Activated T-helper 1 cell treated with anti-CD3 and anti-CD28 coated beads, Interleukin-2, amount 50 U/mL, for 16 hours (primary cell): Measurements from ENCODE around the gene GABRB3.

ENCODE experiments used
- DNase-seq, 2 donors: peaks; one replicate each; pipeline ENCODE4 v3.0.0-alpha.2; 2020; ENCODE audit warnings: low read depth in 1 of 2, low spot score in 1 of 2

Gene GABRB3

DNA sequence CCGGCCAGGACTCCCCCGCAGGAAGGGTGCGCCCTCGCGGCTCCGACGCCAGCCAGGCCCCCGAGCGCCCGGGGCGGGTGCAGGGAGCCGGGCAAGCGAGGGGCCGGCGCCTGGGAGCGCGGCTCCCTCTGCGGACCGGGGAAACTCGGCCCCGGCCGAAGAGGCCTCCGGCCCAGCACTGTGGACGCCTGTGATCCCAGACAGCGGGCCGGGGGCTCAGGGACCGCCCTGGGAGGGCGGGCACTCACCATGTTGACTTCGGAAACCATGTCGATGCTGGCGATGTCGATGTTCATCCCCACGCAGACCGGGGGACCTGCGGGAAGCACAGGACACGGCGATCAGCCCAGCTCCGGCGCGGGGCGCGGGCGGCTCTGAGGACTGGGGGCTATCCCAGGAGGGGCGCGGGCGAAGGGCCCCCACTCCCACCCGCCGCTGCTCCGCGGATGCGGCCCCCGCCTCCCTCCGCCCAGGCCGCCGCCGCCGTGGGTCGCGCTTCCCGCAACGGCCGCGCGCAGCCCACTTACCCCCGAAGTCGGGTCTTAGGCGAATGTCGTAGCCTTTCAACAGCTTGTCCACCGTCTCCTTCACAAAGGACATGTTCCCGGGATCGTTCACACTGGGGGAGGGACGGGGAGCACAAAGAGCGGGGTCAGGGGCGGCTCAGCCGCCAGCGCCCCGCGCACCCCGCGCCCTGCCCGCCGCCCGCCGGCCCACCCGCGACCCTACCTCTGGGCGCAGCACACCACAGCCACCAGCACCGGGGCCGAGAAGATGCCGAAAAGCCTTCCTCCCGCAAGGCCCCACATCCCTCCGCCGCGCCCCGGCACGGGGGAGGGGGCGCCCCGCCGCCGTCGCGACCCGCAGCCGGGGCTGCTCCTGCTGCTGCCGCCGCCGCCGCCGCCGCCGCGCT lies at the start of gene GABRB3:
Gene GABRB3 (minus strand): TSS at position 913 of the 913 bp plus-strand sequence.
- DNase-seq: no peak

DNA sequence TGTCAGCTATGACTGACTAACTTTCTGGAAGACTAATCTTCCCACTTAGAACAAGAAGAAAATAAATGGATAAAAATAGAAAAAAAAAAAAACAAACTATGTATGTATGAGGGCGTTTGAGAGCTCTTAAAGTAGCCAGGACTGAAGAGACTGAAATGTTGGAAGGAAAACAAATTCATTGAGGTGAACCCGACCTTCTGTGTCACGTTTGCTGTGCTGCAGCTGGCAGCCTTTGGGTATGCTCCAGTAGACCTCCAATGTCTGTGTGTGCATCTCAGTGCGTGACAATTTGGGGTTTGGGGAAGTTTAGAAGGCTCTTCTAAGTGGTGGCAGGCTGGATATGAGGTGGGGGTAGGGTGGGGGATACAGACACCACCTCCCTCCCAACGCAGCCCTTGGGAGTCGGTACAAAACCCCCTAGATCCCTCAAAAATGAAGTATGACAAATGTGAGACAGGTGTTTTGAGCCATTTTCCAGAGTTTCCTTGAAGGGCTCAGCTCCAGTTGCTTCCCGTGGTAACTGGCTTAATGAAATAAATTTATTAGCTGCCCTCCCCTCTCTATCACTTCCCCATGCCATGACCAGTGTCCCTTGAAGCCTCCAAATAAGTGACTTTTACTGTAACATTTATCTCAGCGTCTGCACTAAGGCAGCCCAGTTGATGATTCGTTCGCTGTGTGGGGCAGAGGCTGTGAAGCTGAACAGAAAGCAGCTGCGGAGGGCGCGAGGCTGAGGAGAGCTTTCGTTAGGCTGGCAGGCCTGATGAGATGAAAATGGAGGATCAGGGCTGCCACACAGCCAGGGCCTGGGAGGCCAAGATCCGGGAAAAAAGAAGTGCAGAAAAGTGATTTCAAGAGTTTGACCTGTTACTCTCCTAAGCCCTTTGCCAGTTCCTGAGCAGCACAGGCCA lies 34.9 kb upstream of the GABRB3 start:
- DNase-seq: no peak

DNA sequence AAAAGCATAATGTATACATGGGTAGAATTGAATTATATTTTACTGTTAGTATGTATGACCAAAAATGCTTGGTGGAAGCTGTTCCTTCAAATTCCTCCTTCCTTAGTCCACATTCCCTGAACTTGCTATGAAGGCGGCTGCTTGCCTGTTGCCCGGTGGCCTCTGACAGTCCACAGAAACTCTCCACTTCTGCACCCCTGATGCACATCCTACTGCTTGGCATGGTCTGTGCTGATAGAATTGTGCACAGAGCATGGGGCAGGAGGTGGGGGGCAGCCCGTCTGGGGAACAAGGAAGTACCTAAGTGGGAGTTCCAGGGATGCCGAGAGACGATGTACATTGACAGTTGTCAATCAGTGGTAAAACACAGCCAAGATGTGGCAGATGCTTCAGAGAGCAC lies 33.7 kb upstream of the GABRB3 start:
- DNase-seq: no peak

DNA sequence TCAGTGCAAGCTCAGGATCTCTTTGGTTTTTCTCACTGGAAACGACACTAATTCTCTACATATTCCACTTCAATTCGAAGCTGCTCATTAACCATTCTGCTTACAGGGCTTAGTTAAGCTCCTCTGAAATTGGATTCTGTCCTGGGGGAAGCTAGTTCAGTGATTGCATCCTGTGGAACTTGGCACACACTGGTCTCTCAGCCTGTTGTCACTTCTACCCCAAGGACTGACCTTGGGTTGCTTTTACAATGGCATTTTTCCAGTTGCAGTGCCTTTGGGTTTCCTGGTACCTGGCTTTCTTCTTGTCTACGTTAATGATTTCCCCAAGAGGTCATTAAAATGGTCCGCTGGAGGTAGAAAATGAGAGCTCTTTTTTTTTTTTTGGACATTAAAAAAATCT lies 33.3 kb upstream of the GABRB3 start:
- no peak for DNase-seq

DNA sequence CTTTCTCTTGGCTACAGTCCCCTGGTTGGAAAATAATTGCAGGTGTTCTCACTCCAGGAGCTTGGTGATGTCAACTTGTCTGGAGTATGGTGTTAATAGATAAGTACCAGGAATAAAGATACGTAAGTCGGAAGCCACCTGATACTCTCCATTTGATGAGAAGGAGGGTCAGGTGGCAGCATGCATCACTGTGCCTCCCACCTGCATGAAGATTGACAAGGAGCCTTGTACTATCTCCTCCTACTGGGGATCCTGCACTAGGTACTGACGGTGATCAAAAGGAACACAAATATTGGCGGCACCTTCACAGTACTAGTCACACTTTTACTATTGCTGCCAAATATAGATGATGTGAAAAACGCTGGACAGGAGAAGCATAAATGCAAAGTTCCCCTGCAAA lies 32.6 kb upstream of the GABRB3 start:
- DNase-seq: no peak

DNA sequence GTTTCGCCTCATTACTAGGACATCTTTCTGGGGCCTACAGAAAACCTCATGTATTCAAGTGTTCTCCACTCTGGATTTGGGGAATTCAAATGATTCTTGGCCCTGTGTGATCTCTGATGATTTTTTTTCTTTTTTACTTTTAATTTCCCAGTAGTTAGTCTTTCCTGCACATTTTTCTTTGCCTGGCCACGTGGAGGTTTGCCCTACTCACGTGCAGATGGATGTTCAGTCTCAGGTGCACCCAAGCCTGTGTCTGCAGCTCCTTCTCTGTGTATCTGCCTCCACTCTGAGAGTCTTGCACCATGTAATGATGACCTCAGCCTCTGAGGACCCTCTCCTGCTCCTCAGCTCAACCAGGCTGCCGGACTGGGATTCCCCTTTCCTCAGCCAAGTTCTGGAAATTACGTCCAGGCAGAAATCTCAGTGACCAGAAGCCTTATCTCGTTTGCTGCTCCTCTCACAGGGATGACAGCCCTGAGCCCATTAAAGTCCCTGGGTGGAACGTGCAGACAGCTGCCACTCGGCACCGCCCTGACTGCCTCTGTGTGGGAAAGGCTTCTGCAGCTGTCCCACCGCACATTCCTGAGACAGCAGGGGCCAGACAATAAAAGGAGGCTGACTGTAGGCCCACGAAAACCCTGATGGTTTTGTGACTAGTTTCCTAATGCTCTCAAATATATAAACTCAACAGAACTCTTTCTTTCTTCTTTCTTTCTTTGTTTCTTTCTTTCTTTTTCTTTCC lies 31.4 kb upstream of the GABRB3 start:
- DNase-seq: no peak

DNA sequence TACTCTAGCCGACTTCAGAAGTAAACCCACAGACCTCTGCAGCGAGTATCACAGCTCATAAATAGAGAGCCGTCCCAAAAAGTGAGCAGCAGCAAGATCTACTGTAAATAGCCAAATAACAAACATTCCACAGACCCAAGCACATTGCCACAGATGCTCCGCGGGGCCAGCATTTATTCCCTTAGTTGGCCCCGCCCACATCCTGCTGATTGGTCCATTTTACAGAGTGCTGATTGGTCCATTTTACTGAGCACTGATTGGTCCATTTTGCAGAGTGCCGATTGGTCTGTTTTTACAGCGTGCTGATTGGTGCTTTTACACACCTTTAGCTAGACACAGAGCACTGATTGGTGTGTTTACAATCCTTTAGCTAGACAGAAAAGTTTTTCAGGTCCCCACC lies 17.3 kb upstream of the GABRB3 start:
- DNase-seq: no peak

DNA sequence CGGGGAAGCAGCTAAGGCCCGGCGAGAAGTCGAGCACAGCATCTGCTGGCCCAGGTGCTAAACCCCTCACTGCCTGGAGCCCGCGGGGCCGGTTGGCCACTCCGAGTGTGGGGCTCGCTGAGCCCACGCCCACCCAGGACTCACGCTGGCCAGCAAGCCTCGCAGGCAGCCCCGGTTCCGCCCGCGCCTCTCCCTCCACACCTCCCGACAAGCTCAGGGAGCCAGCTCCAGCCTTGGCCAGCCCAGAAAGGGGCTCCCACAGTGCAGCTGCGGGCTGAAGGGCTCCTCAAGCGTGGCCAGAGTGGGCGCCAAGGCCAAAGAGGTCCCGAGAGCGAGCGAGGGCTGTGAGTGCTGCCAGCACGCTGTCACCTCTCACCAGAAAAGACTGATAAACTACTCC lies 8.9 kb upstream of the GABRB3 start:
- DNase-seq: no peak

DNA sequence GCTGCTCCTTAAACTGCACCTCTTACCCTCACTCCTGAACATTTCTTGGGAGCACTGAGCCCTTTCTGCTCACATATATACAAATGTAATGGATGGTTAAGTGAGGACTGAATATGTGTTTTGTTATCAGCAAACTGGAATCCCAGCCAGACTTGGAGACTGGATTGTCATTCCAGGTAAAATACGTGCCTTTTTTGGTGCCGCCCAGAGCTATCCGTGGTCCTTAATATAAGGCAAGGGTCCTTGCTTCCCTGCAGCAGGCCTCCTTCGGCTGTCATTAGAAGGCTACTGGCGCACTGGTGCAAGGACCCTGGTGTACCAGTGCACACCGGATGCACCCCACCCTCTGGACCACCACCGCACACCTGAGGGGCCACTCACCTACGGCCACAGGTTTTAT lies 1.1 kb upstream of the GABRB3 start:
- DNase-seq: no peak

DNA sequence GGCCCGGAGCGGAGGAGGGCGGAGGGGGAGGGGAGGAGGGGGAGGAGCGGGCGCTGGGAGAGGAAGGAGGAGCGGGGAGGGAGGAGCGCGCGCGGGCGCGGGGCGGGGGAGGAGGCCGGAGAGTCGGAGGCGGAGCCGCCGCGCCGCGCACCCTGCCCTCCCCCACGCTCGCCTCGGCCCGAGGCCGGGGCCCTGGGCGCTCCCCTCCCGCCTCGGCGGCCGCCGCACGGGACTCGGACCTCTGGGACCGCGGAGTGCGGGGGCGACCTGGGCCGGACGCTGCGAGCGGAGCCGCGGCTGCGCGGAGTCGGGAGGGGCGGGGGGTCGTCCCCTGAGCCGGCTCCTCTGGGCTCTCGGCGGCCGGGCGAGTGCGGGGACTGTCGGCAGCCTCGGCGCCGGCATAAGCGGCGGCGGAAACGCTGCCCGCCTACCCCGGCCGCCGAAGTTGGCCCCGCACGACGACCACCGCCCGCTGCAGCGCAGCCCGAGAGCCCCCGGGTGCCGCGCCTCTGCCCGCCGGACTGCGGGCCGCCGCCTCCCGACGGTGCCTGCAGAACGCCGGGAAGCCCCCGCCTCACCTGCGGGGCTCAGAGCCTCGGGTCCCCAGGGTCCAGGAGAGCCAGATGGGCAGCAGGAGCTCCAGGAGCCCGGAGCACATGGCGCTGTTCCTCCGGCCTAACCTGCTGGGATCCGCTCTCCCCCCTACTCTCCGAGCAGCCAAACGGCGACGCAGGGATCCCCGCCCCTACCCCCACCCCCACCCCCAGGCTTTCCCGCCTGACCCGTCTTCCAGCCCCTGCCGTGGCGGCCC lies 406 bp upstream of the GABRB3 start:
- no peak for DNase-seq

DNA sequence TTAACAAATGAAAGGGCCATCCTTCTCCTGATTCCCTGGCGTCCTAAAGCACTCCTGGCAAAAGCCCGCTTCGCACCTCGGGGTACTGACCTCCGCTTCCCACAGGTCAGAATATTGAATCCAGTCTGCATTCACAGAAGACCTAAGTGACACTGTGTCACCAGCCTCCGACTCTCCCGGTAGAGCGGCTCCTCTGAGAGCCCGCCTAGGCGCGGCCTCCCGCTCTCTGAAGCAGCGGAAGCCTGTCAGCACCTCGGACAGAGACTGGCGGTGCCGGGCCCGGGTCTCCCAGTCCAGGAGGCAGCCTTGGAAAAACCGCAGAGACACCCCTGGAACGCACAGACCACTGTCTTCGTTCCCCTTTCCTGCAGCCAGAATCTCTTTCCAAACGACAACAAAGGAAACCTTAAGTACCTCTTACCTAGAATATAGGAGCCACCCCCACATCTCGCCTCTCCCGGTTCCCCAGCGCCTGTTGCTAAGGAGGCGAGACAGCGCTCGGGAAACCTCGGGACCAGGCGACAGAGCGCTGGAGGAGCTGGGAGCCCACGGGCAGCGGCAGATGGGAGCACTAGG lies 1.2 kb downstream of the GABRB3 start:
- no peak for DNase-seq

DNA sequence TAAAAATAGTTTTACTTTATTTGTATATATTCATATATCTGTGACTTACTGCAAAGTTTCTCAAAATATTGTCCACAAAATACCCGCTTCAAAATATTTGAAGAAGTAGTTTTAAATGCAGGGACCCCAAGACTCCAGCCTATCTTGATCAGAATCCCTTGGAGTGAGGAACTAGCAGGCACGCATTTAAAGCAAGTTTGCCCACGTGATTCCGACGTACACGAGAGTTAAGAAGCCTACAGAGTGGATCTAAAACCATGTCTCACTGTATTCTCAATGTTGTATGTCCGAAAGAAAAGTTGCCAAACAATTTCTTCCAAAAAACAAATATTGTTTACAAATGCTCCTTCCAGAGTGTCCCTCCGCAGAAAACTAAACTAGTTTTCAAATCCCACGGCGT lies 1.7 kb downstream of the GABRB3 start:
- DNase-seq: no peak

DNA sequence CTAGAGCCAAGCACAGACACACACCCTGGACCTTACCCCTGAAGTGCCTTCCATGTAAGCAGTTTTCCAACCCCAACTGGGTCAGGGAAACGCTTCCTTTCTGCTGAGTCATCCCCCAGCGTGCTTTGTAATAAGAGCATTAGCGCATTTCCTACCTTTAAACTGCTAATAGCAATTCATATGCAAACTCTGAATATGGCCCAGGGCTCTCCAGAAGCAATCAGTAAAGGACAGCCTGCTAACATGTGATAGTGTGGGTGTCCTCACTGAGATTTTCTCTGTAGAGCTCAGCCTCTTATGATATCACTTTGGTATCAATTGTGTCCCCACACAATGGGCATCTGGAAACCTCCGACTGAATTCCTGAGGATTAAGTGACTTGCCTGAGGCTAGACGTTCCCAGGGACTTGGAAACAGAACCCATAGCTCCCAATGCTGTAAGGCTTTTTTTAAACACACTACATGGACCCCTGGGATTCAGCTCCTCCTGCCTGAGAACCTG lies 5.6 kb downstream of the GABRB3 start:
- no peak for DNase-seq

DNA sequence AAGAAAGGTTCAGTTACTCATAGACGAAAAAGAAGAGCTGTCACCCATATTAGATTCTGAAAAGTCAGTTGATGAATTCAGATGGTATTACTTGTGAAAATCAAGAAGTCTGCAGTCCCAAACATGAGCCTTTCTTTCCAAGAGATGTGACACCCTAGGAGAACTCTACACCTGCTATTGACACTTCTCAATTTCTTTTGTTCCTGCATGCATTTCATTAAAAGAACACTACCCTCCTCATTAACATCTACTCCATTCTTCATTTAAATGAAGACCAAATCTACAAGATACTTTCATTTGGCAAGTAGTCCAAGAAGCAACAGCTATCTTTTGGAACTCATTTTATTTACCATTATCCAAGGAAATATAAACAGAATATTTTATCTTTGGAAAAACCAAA lies 6.6 kb downstream of the GABRB3 start:
- DNase-seq: no peak

DNA sequence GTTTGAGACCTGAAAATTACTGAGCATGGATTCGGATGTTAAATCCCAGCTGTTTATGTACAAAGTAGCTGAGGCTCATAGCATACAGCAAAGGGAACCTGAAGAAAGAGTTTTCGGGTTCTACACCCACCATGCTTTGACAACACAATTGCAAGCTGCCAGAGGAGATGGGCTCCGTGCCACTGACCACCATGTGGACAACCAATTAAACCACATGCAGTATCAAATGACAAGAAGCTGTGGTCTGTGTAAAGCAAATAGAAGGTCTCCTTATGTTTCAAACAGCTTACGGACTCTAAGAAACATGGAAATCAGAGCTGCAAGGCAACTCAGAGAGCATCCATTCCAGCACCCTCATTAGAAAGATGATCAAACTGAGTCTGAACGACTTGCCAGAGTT lies 12.9 kb downstream of the GABRB3 start:
- DNase-seq: no peak

DNA sequence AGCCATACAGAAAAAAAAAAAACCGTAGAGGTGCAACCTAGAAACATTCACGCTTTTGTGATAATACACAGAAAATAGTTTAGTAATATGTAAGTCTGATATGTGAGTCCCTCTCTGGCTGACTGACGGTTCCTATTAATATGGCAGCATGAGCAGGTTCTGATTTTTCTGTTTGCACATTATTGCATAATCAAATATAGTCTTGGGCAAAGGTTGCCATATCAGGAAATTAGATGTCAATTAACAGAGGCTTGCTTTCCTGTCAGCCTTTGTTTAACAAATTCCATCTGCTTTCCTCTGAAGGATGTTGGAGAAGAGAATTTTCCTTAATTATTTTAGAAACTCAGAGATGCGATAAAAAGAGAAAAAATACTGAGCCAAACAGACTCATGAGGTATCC lies 14.8 kb downstream of the GABRB3 start:
- no peak for DNase-seq

DNA sequence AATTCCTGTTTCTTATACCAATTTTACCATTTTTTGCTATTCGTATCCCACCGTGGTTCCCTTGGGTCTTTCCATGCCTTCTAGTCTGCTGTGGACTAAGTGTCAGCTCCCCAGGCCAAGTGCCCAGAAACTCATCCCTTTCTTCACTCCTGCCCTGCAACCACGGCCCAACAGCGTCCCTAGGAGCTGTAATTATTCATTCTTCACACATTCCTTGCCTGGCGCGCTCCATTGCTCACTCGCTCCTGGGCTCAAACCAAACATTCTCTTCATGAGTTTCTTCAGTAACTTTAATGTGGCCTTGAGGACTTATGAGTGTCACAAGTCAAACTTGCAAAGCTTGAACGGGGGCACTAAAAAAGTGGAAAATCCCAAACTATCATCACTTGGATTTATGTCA lies 15.7 kb downstream of the GABRB3 start:
- no peak for DNase-seq

DNA sequence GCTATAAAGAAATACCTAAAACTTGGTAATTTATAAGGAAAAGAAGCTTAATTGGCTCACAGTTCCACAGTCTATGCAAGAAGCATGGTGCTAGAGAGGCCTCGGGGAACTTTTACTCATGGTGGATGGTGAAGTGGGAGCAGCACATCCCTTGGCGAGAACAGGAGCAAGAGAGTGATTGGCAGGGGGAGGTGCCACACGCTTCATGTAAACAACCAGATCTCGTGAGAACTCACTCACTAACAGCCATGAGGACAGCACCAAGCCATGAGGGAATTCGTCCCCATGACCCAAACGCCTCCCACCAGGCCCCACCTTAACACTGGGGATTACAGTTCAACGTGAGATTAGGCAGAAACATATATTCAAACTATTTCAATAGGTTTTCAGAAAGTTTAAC lies 28.0 kb downstream of the GABRB3 start:
- DNase-seq: no peak

DNA sequence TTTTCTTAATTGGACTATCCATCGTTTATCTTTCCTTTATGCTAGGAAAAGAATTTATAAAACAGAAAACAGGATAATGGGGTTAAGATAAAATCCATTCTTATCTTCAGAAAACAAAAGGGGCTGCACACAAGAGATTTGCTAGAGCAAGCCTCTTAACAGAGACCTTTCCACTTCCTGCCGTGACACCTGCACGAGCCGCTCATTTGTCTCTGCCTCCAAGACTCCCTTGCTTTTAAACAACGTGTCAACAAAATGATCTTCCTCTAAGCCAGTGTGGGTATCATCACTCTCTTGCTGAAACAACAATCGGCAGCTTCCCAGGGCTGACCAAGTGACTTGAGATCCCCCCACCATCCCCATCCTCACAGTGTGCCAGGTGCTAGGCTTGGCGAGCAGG lies 33.1 kb downstream of the GABRB3 start:
- no peak for DNase-seq

DNA sequence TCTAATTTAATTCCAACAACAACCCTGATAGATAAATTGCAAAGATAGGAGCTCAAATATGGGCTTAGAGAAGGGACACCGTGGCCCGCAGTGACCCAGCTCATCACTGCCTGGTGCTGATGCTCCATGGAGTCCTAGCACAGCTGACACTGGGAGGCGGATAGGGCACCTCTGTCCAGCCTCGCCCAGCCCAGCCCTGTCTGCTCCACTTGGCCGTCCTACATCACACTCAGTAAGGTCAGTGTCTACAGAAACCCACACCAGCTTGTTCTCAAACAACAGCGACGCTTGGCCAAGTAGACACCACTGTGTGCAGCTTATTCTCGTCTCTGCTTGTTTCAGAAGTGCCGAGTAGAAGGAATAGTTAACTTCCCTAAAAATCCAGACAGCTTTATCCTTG lies 33.9 kb downstream of the GABRB3 start:
- no peak for DNase-seq
